WTC11 (cell line): ENCODE results near the gene FCSK. TPM values are rescaled to one million over a fixed set of nuclear protein-coding genes. Genes with fewer than 3 reads are reported as not detected.
A peak's percentile ranks its signal among the peaks of the same experiment; 100 is the strongest.

Experiments
- ATAC-seq: fragments of 200-7000 bp; cut with Tn5 transposase; 2 replicates; pipeline ENCODE4 v1.10.0; 2021; ENCODE audit warnings: mild to moderate bottlenecking, moderate library complexity
- CTCF ChIA-PET: fragments of 300-600 bp; sonication (Branson Sonifier 250); formaldehyde crosslinking; loops from one replicate; lab custom pipeline; 2021; ENCODE audit warnings: antibody characterized with exemption; lab: Charles Lee
- POLR2A ChIA-PET: fragments of 350-600 bp; sonication (Branson Sonifier 250); formaldehyde crosslinking; loops from one replicate; lab custom pipeline; 2021; ENCODE audit warnings: antibody characterized with exemption; lab: Charles Lee
- DNase-seq: peaks from one replicate; pipeline ENCODE4 v3.0.0; 2021; ENCODE audit warnings: low spot score
- H3K27ac Mint-ChIP-seq: 2 replicates; pipeline ENCODE4 v1.8.0; 2021; ENCODE audit warnings: mixed read lengths
- H3K27me3 Mint-ChIP-seq: 2 replicates; pipeline ENCODE4 v1.8.0; 2021; ENCODE audit warnings: low read depth, mild to moderate bottlenecking, moderate library complexity, mixed read lengths
- H3K36me3 Mint-ChIP-seq: 2 replicates; pipeline ENCODE4 v1.8.0; 2021; ENCODE audit warnings: mixed read lengths
- H3K4me1 Mint-ChIP-seq: 2 replicates; pipeline ENCODE4 v1.8.0; 2022; ENCODE audit warnings: mixed read lengths
- H3K4me3 Mint-ChIP-seq: 2 replicates; pipeline ENCODE4 v1.8.0; 2021; ENCODE audit warnings: mild to moderate bottlenecking, moderate library complexity, mixed read lengths
- H3K9me3 Mint-ChIP-seq: 2 replicates; pipeline ENCODE4 v1.8.0; 2021; ENCODE audit warnings: mixed read lengths
- ELF4 ChIP-seq: sonication (generic); formaldehyde crosslinking; IDR thresholded peaks from 2 replicates; pipeline ENCODE4 v1.8.1; 2022; ENCODE audit warnings: low read depth, mild to moderate bottlenecking, moderate library complexity, missing genetic modification reagents
- FOXJ3 ChIP-seq: sonication (generic); formaldehyde crosslinking; IDR thresholded peaks from 2 replicates; pipeline ENCODE4 v1.9.0; 2021; ENCODE audit warnings: missing genetic modification reagents, mild to moderate bottlenecking, borderline replicate concordance
- FOXP1 ChIP-seq: sonication (generic); formaldehyde crosslinking; IDR thresholded peaks from 2 replicates; pipeline ENCODE4 v1.8.0; 2022; ENCODE audit warnings: missing genetic modification reagents, mild to moderate bottlenecking, moderate library complexity, borderline replicate concordance
- HMGA2 ChIP-seq: fragments of 250-450 bp; sonication (Bioruptor Pico); IDR thresholded peaks from 2 replicates; pipeline ENCODE4 v1.4.0; 2021; ENCODE audit warnings: mild to moderate bottlenecking, moderate library complexity
- IRF2 ChIP-seq: sonication (generic); formaldehyde crosslinking; IDR thresholded peaks from 2 replicates; pipeline ENCODE4 v1.8.0; 2022; ENCODE audit warnings: low read depth, missing genetic modification reagents, borderline replicate concordance
- JAZF1 ChIP-seq: fragments of 250-450 bp; sonication (Bioruptor Pico); IDR thresholded peaks from 2 replicates; pipeline ENCODE4 v1.9.0; 2021; ENCODE audit warnings: moderate library complexity, mild to moderate bottlenecking, inconsistent platforms
- MXD4 ChIP-seq: fragments of 250-450 bp; sonication (Bioruptor Pico); IDR thresholded peaks from 2 replicates; pipeline ENCODE4 v1.8.0; 2021; ENCODE audit warnings: mild to moderate bottlenecking, moderate library complexity, borderline replicate concordance
- NFATC4 ChIP-seq: fragments of 250-450 bp; sonication (Bioruptor Pico); IDR thresholded peaks from 2 replicates; pipeline ENCODE4 v1.9.0; 2021; ENCODE audit warnings: mild to moderate bottlenecking
- RELA ChIP-seq: sonication (generic); formaldehyde crosslinking; IDR thresholded peaks from 2 replicates; pipeline ENCODE4 v1.8.1; 2022; ENCODE audit warnings: missing genetic modification reagents, mild to moderate bottlenecking, borderline replicate concordance
- RORB ChIP-seq: fragments of 250-450 bp; sonication (Bioruptor Pico); IDR thresholded peaks from 2 replicates; pipeline ENCODE4 v1.9.0; 2021; ENCODE audit warnings: mild to moderate bottlenecking
- SMAD3 ChIP-seq: sonication (generic); formaldehyde crosslinking; IDR thresholded peaks from 2 replicates; pipeline ENCODE4 v1.8.0; 2022; ENCODE audit warnings: missing genetic modification reagents, mild to moderate bottlenecking, borderline replicate concordance
- TEAD1 ChIP-seq: sonication (generic); formaldehyde crosslinking; IDR thresholded peaks from 2 replicates; pipeline ENCODE4 v1.8.0; 2022; ENCODE audit warnings: mild to moderate bottlenecking, missing genetic modification reagents
- ZNF138 ChIP-seq: sonication (generic); formaldehyde crosslinking; conservative IDR thresholded peaks from 2 replicates; pipeline ENCODE4 v1.8.1; 2022; ENCODE audit warnings: mild to moderate bottlenecking, moderate library complexity, missing genetic modification reagents
- ZNF396 ChIP-seq: fragments of 250-450 bp; sonication (Bioruptor Pico); IDR thresholded peaks from 2 replicates; pipeline ENCODE4 v1.8.0; 2021; ENCODE audit warnings: mild to moderate bottlenecking, moderate library complexity, borderline replicate concordance
- ZNF423 ChIP-seq: fragments of 250-450 bp; sonication (Bioruptor Pico); IDR thresholded peaks from 2 replicates; pipeline ENCODE4 v2.1.2; 2022; ENCODE audit warnings: mild to moderate bottlenecking, moderate library complexity
- total RNA-seq: library from RNA; stranded (reverse); gene quantifications from 3 replicates; pipeline ENCODE4 v1.2.3, GENCODE V29; 2021
- TF ChIP-seq, protein P1 (sequence below): sonication (generic); formaldehyde crosslinking; IDR thresholded peaks from 2 replicates; pipeline ENCODE4 v1.8.0; 2023; ENCODE audit warnings: mild to moderate bottlenecking, missing genetic modification reagents
- TF ChIP-seq, protein P2 (sequence below): fragments of 250-450 bp; sonication (Bioruptor Pico); IDR thresholded peaks from 2 replicates; pipeline ENCODE4 v1.9.0; 2021; ENCODE audit warnings: mild to moderate bottlenecking, borderline replicate concordance
- TF ChIP-seq, protein P3 (sequence below): sonication (generic); formaldehyde crosslinking; IDR thresholded peaks from 2 replicates; pipeline ENCODE4 v1.8.0; 2022; ENCODE audit warnings: mild to moderate bottlenecking, missing genetic modification reagents
- TF ChIP-seq, protein P4 (sequence below): sonication (generic); formaldehyde crosslinking; IDR thresholded peaks from 2 replicates; pipeline ENCODE4 v1.8.0; 2022; ENCODE audit warnings: mild to moderate bottlenecking, missing genetic modification reagents
- TF ChIP-seq, protein P5 (sequence below): fragments of 250-450 bp; sonication (Bioruptor Pico); IDR thresholded peaks from 2 replicates; pipeline ENCODE4 v2.1.2; 2022; ENCODE audit warnings: mild to moderate bottlenecking, moderate library complexity

Gene FCSK
- total RNA-seq, 1 experiment from 2014 or later = 10.6 TPM

DNA sequence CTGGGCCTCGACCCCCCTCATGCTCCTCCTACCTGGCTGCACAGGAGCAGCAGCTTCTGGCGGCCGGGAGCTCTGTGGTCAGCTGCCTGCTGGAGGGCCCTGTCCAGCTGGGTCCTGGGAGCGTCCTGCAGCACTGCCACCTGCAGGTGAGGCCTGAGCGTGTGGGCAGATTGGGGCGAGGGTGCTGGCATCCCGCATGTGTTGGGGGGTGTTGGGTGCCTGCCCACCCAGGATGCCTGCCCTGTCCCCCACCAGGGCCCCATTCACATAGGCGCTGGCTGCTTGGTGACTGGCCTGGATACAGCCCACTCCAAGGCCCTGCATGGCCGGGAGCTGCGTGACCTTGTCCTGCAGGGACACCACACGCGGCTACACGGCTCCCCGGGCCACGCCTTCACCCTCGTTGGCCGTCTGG is 16.5 kb downstream of the FCSK start (continued):
- TF ChIP-seq RELA (CRISPR knock-in tag) = 0 out of 2 replicates have a peak, but pooled peaks have one; percentile 40

DNA sequence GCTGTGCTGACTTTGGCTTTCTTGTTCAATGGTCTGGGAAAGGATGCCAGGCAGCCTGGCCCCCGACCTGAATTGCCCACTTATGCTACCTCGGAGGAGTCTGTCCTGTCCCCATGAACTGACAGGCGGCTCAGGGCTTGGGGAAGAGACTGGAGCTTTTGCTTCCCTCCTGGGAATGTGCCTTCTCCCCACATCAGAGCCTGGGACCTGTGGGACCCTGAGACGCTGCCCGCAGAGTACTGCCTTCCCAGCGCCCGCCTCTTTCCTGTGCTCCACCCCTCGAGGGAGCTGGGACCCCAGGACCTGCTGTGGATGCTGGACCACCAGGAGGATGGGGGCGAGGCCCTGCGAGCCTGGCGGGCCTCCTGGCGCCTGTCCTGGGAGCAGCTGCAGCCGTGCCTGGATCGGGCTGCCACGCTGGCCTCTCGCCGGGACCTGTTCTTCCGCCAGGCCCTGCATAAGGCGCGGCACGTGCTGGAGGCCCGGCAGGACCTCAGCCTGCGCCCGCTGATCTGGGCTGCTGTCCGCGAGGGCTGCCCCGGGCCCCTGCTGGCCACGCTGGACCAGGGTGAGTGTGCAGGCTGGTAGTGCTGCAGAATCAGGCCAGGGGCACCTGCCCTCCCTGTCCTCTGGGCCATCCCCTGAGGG is 18.5 kb downstream of the FCSK start:
- no peak for DNase-seq
- TF ChIP-seq, protein P1, sequence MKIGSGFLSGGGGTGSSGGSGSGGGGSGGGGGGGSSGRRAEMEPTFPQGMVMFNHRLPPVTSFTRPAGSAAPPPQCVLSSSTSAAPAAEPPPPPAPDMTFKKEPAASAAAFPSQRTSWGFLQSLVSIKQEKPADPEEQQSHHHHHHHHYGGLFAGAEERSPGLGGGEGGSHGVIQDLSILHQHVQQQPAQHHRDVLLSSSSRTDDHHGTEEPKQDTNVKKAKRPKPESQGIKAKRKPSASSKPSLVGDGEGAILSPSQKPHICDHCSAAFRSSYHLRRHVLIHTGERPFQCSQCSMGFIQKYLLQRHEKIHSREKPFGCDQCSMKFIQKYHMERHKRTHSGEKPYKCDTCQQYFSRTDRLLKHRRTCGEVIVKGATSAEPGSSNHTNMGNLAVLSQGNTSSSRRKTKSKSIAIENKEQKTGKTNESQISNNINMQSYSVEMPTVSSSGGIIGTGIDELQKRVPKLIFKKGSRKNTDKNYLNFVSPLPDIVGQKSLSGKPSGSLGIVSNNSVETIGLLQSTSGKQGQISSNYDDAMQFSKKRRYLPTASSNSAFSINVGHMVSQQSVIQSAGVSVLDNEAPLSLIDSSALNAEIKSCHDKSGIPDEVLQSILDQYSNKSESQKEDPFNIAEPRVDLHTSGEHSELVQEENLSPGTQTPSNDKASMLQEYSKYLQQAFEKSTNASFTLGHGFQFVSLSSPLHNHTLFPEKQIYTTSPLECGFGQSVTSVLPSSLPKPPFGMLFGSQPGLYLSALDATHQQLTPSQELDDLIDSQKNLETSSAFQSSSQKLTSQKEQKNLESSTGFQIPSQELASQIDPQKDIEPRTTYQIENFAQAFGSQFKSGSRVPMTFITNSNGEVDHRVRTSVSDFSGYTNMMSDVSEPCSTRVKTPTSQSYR (CRISPR knock-in tag) = no peak
- TF ChIP-seq, protein P2, sequence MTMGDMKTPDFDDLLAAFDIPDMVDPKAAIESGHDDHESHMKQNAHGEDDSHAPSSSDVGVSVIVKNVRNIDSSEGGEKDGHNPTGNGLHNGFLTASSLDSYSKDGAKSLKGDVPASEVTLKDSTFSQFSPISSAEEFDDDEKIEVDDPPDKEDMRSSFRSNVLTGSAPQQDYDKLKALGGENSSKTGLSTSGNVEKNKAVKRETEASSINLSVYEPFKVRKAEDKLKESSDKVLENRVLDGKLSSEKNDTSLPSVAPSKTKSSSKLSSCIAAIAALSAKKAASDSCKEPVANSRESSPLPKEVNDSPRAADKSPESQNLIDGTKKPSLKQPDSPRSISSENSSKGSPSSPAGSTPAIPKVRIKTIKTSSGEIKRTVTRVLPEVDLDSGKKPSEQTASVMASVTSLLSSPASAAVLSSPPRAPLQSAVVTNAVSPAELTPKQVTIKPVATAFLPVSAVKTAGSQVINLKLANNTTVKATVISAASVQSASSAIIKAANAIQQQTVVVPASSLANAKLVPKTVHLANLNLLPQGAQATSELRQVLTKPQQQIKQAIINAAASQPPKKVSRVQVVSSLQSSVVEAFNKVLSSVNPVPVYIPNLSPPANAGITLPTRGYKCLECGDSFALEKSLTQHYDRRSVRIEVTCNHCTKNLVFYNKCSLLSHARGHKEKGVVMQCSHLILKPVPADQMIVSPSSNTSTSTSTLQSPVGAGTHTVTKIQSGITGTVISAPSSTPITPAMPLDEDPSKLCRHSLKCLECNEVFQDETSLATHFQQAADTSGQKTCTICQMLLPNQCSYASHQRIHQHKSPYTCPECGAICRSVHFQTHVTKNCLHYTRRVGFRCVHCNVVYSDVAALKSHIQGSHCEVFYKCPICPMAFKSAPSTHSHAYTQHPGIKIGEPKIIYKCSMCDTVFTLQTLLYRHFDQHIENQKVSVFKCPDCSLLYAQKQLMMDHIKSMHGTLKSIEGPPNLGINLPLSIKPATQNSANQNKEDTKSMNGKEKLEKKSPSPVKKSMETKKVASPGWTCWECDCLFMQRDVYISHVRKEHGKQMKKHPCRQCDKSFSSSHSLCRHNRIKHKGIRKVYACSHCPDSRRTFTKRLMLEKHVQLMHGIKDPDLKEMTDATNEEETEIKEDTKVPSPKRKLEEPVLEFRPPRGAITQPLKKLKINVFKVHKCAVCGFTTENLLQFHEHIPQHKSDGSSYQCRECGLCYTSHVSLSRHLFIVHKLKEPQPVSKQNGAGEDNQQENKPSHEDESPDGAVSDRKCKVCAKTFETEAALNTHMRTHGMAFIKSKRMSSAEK (CRISPR knock-in tag) = no peak
- TF ChIP-seq FOXP1 (CRISPR knock-in tag) = no peak
- no peak for TF ChIP-seq ZNF138
- TF ChIP-seq IRF2 (CRISPR knock-in tag) = no peak
- TF ChIP-seq JAZF1 (CRISPR knock-in tag) = no peak
- no peak for TF ChIP-seq MXD4
- no peak for TF ChIP-seq ZNF423 (CRISPR knock-in tag)
- TF ChIP-seq NFATC4 (CRISPR knock-in tag) = no peak
- no peak for TF ChIP-seq ELF4 (CRISPR knock-in tag)
- TF ChIP-seq, all 79 proteins: peak for 0
- ATAC-seq = no peak
- Mint-ChIP-seq H3K4me3 (no peak overlapping the region), H3K27me3 (no peaks in the 10 kb centered on the region), H3K9me3 (no peaks in the 10 kb centered on the region), H3K4me1 (peaks cover 3% of the 10 kb centered on the region; the same call in 1 of the 2 replicates), H3K36me3 (no peaks in the 10 kb centered on the region), H3K27ac (no peak overlapping the region)
- ChIA-PET CTCF (interaction anchor here (0.6 to 2.6 kb wide), 7 partner anchors 12 to 181 kb away, joined by 3 to 14 read pairs (median 4); no protein-coding TSS in a partner anchor), POLR2A (interaction anchor here (1.5 kb wide), 1 partner anchor 92 kb away, joined by 3 read pairs; no protein-coding TSS in a partner anchor)

DNA sequence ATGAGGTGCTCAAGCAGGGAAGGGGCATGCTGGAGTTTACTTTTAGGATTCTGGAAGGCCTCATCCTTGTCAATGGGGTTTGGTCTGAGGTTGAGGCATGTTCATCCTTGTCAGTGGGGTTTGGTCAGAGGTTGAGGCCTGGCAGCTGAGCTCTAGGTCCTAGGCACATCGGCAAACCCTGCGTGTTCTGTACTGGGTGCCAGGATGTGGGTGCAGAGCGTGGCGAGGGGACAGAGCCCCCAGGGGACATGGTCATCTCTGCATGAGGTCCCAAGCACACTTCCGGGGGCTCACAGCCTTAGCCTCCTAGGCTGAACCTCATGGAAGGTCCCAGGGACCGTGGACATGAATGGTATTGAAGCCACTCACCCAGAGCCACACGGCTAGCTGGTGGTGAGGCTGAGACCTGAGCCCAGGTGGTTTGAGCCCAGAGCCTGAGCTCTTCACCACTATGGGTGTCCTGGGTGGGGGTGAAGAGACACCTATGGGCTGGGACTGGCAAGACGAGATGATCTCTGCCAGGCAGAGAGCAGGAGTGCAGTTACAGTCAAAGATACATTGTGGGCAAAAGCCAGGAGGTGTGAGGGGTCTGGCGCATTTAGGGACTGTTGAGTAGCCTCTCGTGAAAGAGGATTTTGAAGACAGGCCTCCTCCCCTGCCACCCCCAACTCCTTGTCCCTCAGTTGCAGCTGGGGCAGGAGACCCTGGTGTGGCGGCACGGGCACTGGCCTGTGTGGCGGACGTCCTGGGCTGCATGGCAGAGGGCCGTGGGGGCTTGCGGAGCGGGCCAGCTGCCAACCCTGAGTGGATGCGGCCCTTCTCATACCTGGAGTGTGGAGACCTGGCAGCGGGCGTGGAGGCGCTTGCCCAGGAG is 19.3 kb downstream of the FCSK start:
- CTCF ChIA-PET = interaction anchor here (0.6 to 2.4 kb wide), 5 partner anchors 13 to 180 kb away, joined by 3 to 12 read pairs (median 4); no protein-coding TSS in a partner anchor
- TF ChIP-seq, protein P3, sequence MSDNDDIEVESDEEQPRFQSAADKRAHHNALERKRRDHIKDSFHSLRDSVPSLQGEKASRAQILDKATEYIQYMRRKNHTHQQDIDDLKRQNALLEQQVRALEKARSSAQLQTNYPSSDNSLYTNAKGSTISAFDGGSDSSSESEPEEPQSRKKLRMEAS (CRISPR knock-in tag) = no peak
- no peak for TF ChIP-seq MXD4
- no peak for TF ChIP-seq FOXJ3
- TF ChIP-seq HMGA2 (CRISPR knock-in tag) = no peak
- TF ChIP-seq ZNF396 (CRISPR knock-in tag) = no peak
- TF ChIP-seq, protein P4, sequence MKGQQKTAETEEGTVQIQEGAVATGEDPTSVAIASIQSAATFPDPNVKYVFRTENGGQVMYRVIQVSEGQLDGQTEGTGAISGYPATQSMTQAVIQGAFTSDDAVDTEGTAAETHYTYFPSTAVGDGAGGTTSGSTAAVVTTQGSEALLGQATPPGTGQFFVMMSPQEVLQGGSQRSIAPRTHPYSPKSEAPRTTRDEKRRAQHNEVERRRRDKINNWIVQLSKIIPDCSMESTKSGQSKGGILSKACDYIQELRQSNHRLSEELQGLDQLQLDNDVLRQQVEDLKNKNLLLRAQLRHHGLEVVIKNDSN (CRISPR knock-in tag) = no peak
- TF ChIP-seq SMAD3 (CRISPR knock-in tag) = no peak
- TF ChIP-seq, protein P5, sequence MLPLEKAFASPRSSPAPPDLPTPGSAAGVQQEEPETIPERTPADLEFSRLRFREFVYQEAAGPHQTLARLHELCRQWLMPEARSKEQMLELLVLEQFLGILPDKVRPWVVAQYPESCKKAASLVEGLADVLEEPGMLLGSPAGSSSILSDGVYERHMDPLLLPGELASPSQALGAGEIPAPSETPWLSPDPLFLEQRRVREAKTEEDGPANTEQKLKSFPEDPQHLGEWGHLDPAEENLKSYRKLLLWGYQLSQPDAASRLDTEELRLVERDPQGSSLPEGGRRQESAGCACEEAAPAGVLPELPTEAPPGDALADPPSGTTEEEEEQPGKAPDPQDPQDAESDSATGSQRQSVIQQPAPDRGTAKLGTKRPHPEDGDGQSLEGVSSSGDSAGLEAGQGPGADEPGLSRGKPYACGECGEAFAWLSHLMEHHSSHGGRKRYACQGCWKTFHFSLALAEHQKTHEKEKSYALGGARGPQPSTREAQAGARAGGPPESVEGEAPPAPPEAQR (CRISPR knock-in tag) = no peak
- TF ChIP-seq RORB = no peak
- TF ChIP-seq TEAD1 (CRISPR knock-in tag) = no peak
- no peak for DNase-seq
- peak overlapping the region; percentile 54; the same call in 1 of the 2 replicates for H3K27ac Mint-ChIP-seq
- no peak overlapping the region for H3K4me3 Mint-ChIP-seq
- H3K27me3 Mint-ChIP-seq = no peaks in the 10 kb centered on the region
- no peaks in the 10 kb centered on the region for H3K36me3 Mint-ChIP-seq
- H3K4me1 Mint-ChIP-seq = peaks cover 3% of the 10 kb centered on the region; the same call in 1 of the 2 replicates
- no peak for ATAC-seq
- POLR2A ChIA-PET = interaction anchor here (1.5 kb wide), 1 partner anchor 92 kb away, joined by 3 read pairs; no protein-coding TSS in a partner anchor
- H3K9me3 Mint-ChIP-seq = no peaks in the 10 kb centered on the region
